Naive B cell (primary cell): ENCODE data around the gene ATP11A. TPM values are rescaled to one million over a fixed set of nuclear protein-coding genes. Genes with fewer than 3 reads are reported as not detected.

Experiments used
- ATAC-seq, 2 donors: fragments of 150-1000 bp; cut with Tn5 transposase; 2 replicates each; pipeline ENCODE4 v1.10.0; 2021; ENCODE audit warnings: low read depth in 2 of 2, mild to moderate bottlenecking in 2 of 2, moderate library complexity in 2 of 2
- DNase-seq: peaks from one replicate; pipeline ENCODE4 v3.0.0; 2022
- H3K27ac Mint-ChIP-seq, 6 donors: one replicate each; pipeline ENCODE4 v1.8.0; 2020 to 2022; ENCODE audit warnings: mild to moderate bottlenecking in 6 of 6, mixed read lengths in 6 of 6, moderate library complexity in 5 of 6, inconsistent platforms in 2 of 6
- H3K27me3 Mint-ChIP-seq, 3 donors: one replicate each; pipeline ENCODE4 v1.8.0; 2021 to 2022; ENCODE audit warnings: mixed read lengths in 3 of 3, mild to moderate bottlenecking in 1 of 3
- H3K36me3 Mint-ChIP-seq, 2 donors: one replicate each; pipeline ENCODE4 v1.8.0; 2020 to 2022; ENCODE audit warnings: mixed read lengths in 2 of 2, inconsistent platforms in 1 of 2, mild to moderate bottlenecking in 1 of 2
- H3K4me1 Mint-ChIP-seq, 3 donors: one replicate each; pipeline ENCODE4 v1.8.0; 2020 to 2022; ENCODE audit warnings: mixed read lengths in 3 of 3, inconsistent platforms in 1 of 3, mild to moderate bottlenecking in 1 of 3, moderate library complexity in 1 of 3
- H3K4me3 Mint-ChIP-seq, 8 donors: one replicate each; pipeline ENCODE4 v1.8.0; 2020 to 2022; ENCODE audit warnings: mild to moderate bottlenecking in 8 of 8, mixed read lengths in 8 of 8, moderate library complexity in 8 of 8, inconsistent platforms in 2 of 8
- H3K9me3 Mint-ChIP-seq, 7 donors: one replicate each; pipeline ENCODE4 v1.8.0; 2020 to 2022; ENCODE audit warnings: mixed read lengths in 7 of 7, mild to moderate bottlenecking in 5 of 7, inconsistent platforms in 2 of 7, moderate library complexity in 1 of 7
- polyA plus RNA-seq, 6 donors: library from polyadenylated mRNA; unstranded; fragments of 300-500 nt; fragmentation: Illumina TruSeq; gene quantifications; one replicate each; pipeline ENCODE4 v1.2.3, GENCODE V29; 2021; ENCODE audit warnings: low read depth in 6 of 6

Gene ATP11A
- polyA plus RNA-seq, 6 donors from 2014 or later: 7.9 to 23.3 (median 12.9) TPM

- Mint-ChIP-seq H3K4me3 (peak overlapping the region; percentile 59 to 88 (median 81)), H3K4me1 (peaks cover 30 to 54% (median 49%) of the 10 kb centered on the region in 3 donors), H3K27ac (no peak overlapping the region), H3K27me3 (no peaks in the 10 kb centered on the region), H3K36me3 (no peaks in the 10 kb centered on the region), H3K9me3 (no peaks in the 10 kb centered on the region)
- no peak for ATAC-seq
- DNase-seq: no peak
Measured at GRCh38 chr13:112895521-112896465, 206.0 kb downstream of the ATP11A start.

GRCh38 chr13:112896736-112897602, 207.1 kb downstream of the ATP11A start:
- no peaks in the 10 kb centered on the region for H3K9me3 Mint-ChIP-seq
- peak overlapping the region in 5 of 8 donors; percentile 9 to 88 (median 59) for H3K4me3 Mint-ChIP-seq
- H3K27ac Mint-ChIP-seq: peak overlapping the region in 2 of 6 donors; percentile 40 to 47
- peaks cover 31 to 54% (median 49%) of the 10 kb centered on the region in 3 donors for H3K4me1 Mint-ChIP-seq
- H3K27me3 Mint-ChIP-seq: no peaks in the 10 kb centered on the region
- H3K36me3 Mint-ChIP-seq: no peaks in the 10 kb centered on the region
- ATAC-seq (no peak), DNase-seq (no peak)

GRCh38 chr13:112897603-112897955, 207.7 kb downstream of the ATP11A start:
- no peaks in the 10 kb centered on the region for H3K36me3 Mint-ChIP-seq
- peak in 1 of 2 donors; percentile 11 for ATAC-seq
- H3K4me1 Mint-ChIP-seq: peaks cover 31 to 50% (median 47%) of the 10 kb centered on the region in 3 donors

GRCh38 chr13:112897956-112898620, 208.2 kb downstream of the ATP11A start:
- H3K27me3 Mint-ChIP-seq: no peaks in the 10 kb centered on the region
- no peak overlapping the region for H3K27ac Mint-ChIP-seq
- ATAC-seq (no peak), DNase-seq (no peak)
- peaks cover 27 to 45% (median 42%) of the 10 kb centered on the region in 3 donors for H3K4me1 Mint-ChIP-seq
- H3K9me3 Mint-ChIP-seq: no peaks in the 10 kb centered on the region
- H3K4me3 Mint-ChIP-seq: peak overlapping the region in 1 of 8 donors; percentile 32
- H3K36me3 Mint-ChIP-seq: no peaks in the 10 kb centered on the region

More at GRCh38 chr13:112897603-112897955, 207.7 kb downstream of the ATP11A start:
- peak overlapping the region in 1 of 8 donors; percentile 27 for H3K4me3 Mint-ChIP-seq
- peak overlapping the region in 1 of 6 donors; percentile 47 for H3K27ac Mint-ChIP-seq
- no peak for DNase-seq
- H3K27me3 Mint-ChIP-seq: no peaks in the 10 kb centered on the region
- no peaks in the 10 kb centered on the region for H3K9me3 Mint-ChIP-seq

- no peaks in the 10 kb centered on the region for H3K9me3 Mint-ChIP-seq
- H3K36me3 Mint-ChIP-seq: peaks cover 0 to 4% of the 10 kb centered on the region in 2 donors
- no peaks in the 10 kb centered on the region for H3K27me3 Mint-ChIP-seq
- H3K4me1 Mint-ChIP-seq: peaks cover 23 to 38% (median 35%) of the 10 kb centered on the region in 3 donors
- peak overlapping the region in 1 of 8 donors; percentile 53 for H3K4me3 Mint-ChIP-seq
- ATAC-seq (no peak), DNase-seq (no peak)
- no peak overlapping the region for H3K27ac Mint-ChIP-seq
Measured at GRCh38 chr13:112898621-112899280, 208.9 kb downstream of the ATP11A start.

GRCh38 chr13:112899281-112900225, 209.7 kb downstream of the ATP11A start:
- H3K27ac Mint-ChIP-seq: peak overlapping the region in 1 of 6 donors; percentile 82
- DNase-seq: no peak

GRCh38 chr13:112900226-112900600, 210.4 kb downstream of the ATP11A start:
- Mint-ChIP-seq H3K4me1 (peaks cover 25 to 42% (median 30%) of the 10 kb centered on the region in 3 donors), H3K9me3 (peaks cover 0 to 10% (median 6%) of the 10 kb centered on the region in 7 donors), H3K27ac (peak overlapping the region in 2 of 6 donors; percentile 73 to 82), H3K4me3 (no peak overlapping the region), H3K27me3 (no peaks in the 10 kb centered on the region), H3K36me3 (peaks cover 6 to 10% of the 10 kb centered on the region in 2 donors)
- ATAC-seq (no peak), DNase-seq (no peak)

More at GRCh38 chr13:112899281-112900225, 209.7 kb downstream of the ATP11A start:
- ATAC-seq: no peak
- Mint-ChIP-seq H3K4me1 (peaks cover 23 to 38% (median 35%) of the 10 kb centered on the region in 3 donors), H3K4me3 (peak overlapping the region in 2 of 8 donors; percentile 43 to 44), H3K27me3 (no peaks in the 10 kb centered on the region), H3K36me3 (peaks cover 0 to 4% of the 10 kb centered on the region in 2 donors), H3K9me3 (peaks cover 0 to 3% (median 0%) of the 10 kb centered on the region in 7 donors)

- H3K4me3 Mint-ChIP-seq: no peak overlapping the region
- H3K36me3 Mint-ChIP-seq: peaks cover 10 to 11% of the 10 kb centered on the region in 2 donors
- DNase-seq (no peak), ATAC-seq (no peak)
- H3K9me3 Mint-ChIP-seq: peaks cover 0 to 11% (median 9%) of the 10 kb centered on the region in 7 donors
- no peaks in the 10 kb centered on the region for H3K27me3 Mint-ChIP-seq
- H3K4me1 Mint-ChIP-seq: peaks cover 21 to 42% (median 26%) of the 10 kb centered on the region in 3 donors
- H3K27ac Mint-ChIP-seq: peak overlapping the region in 1 of 6 donors; percentile 73
Measured at GRCh38 chr13:112900691-112901091, 210.9 kb downstream of the ATP11A start.

- peaks cover 0 to 14% (median 9%) of the 10 kb centered on the region in 7 donors for H3K9me3 Mint-ChIP-seq
- H3K27me3 Mint-ChIP-seq: no peaks in the 10 kb centered on the region
- H3K4me3 Mint-ChIP-seq: no peak overlapping the region
- no peak overlapping the region for H3K27ac Mint-ChIP-seq
- peaks cover 25 to 43% (median 27%) of the 10 kb centered on the region in 3 donors for H3K4me1 Mint-ChIP-seq
- no peak for DNase-seq
- no peak for ATAC-seq
- H3K36me3 Mint-ChIP-seq: peaks cover 10 to 19% of the 10 kb centered on the region in 2 donors
Measured at GRCh38 chr13:112902101-112902651, 212.3 kb downstream of the ATP11A start.

- H3K4me3 Mint-ChIP-seq: no peak overlapping the region
- no peak overlapping the region for H3K27ac Mint-ChIP-seq
- peaks cover 0 to 14% (median 9%) of the 10 kb centered on the region in 7 donors for H3K9me3 Mint-ChIP-seq
- no peaks in the 10 kb centered on the region for H3K27me3 Mint-ChIP-seq
- no peak for DNase-seq
- peaks cover 10 to 19% of the 10 kb centered on the region in 2 donors for H3K36me3 Mint-ChIP-seq
- ATAC-seq: no peak
- H3K4me1 Mint-ChIP-seq: peaks cover 25 to 43% (median 27%) of the 10 kb centered on the region in 3 donors
Measured at GRCh38 chr13:112902669-112903068, 212.8 kb downstream of the ATP11A start.

GRCh38 chr13:112903071-112903577, 213.3 kb downstream of the ATP11A start:
- no peak for ATAC-seq
- Mint-ChIP-seq H3K4me1 (peaks cover 27 to 48% (median 32%) of the 10 kb centered on the region in 3 donors), H3K27ac (no peak overlapping the region), H3K9me3 (peaks cover 0 to 14% (median 9%) of the 10 kb centered on the region in 7 donors), H3K36me3 (peaks cover 10 to 19% of the 10 kb centered on the region in 2 donors), H3K4me3 (no peak overlapping the region), H3K27me3 (no peaks in the 10 kb centered on the region)
- no peak for DNase-seq
